Left colon (tissue), 2 donors: ENCODE data around the gene GMPPA. TPM values are rescaled to one million over a fixed set of nuclear protein-coding genes. Genes with fewer than 3 reads are reported as not detected.

Experiments used
- ATAC-seq: fragments of 200-7000 bp; cut with Tn5 transposase; one replicate; pipeline ENCODE4 v1.9.1; 2020; ENCODE audit warnings: mild to moderate bottlenecking, moderate library complexity
- DNase-seq, 2 donors: peaks; one replicate each; pipeline ENCODE4 v3.0.0-alpha.2; 2020
- intact Hi-C, 2 donors: fragments of 100-400 bp; cut with DNase I in 1 of 2; cut with micrococcal nuclease in 1 of 2; formaldehyde crosslinking; loops; one replicate each; pipeline versions ENCODE4 v1.11.2 to v1.14.0; 2022; cut with DNase I, micrococcal nuclease
- total RNA-seq, 2 donors: library from RNA; stranded (reverse); fragmentation: NEBNext Ultra II Directional; extraction: Animal tissue kit (Norgen Biotek cat#: 25700); gene quantifications; one replicate each; pipeline ENCODE4 v1.2.1, GENCODE V29; 2021
- donor health status: DM: no; HTN: no; CAD: no.
- donor health status: DM: yes; HTN: yes; CAD: no.

The GMPPA gene
- total RNA-seq, 2 donors from 2014 or later, result 44.8 to 56.1 TPM

- ATAC-seq (no peak), DNase-seq (no peak)
- intact Hi-C loops, result no loop called here
Observed at GRCh38 chr2:219465659-219466561, 32.8 kb upstream of the GMPPA start.

GRCh38 chr2:219466816-219467735 is 31.6 kb upstream of the GMPPA start:
- intact Hi-C loops, result no loop called here
- ATAC-seq, result no peak
- DNase-seq, result no peak

- DNase-seq, result no peak
- no peak for ATAC-seq
- intact Hi-C loops, result no loop called here
Observed at GRCh38 chr2:219467736-219468075, 31.0 kb upstream of the GMPPA start.

- DNase-seq, result no peak
- no peak for ATAC-seq
- intact Hi-C loops, result no loop called here
Observed at GRCh38 chr2:219468410-219469185, 30.1 kb upstream of the GMPPA start.

GRCh38 chr2:219469186-219469724 is 29.4 kb upstream of the GMPPA start:
- intact Hi-C loops, result no loop called here
- no peak for ATAC-seq
- DNase-seq, result no peak

GRCh38 chr2:219470429-219470828 is 28.3 kb upstream of the GMPPA start:
- DNase-seq (no peak), ATAC-seq (no peak)
- intact Hi-C loops, result loop anchor here (10.0 kb wide), 1 partner anchor 54 kb away; no protein-coding TSS in a partner anchor

GRCh38 chr2:219471476-219472371 is 27.0 kb upstream of the GMPPA start:
- no peak for ATAC-seq
- no peak for DNase-seq
- intact Hi-C loops, result loop anchor here (10.0 kb wide), 1 partner anchor 53 kb away; no protein-coding TSS in a partner anchor

GRCh38 chr2:219472629-219473187 is 26.0 kb upstream of the GMPPA start:
- ATAC-seq (no peak), DNase-seq (no peak)
- intact Hi-C loops, result loop anchor here (10.0 kb wide), 1 partner anchor 52 kb away; no protein-coding TSS in a partner anchor

- DNase-seq (no peak), ATAC-seq (no peak)
- intact Hi-C loops, result loop anchor here (10.0 kb wide), 1 partner anchor 51 kb away; no protein-coding TSS in a partner anchor
Observed at GRCh38 chr2:219473511-219473910, 25.2 kb upstream of the GMPPA start.

GRCh38 chr2:219474285-219475060 is 24.2 kb upstream of the GMPPA start:
- intact Hi-C loops, result loop anchor here (10.0 kb wide), 1 partner anchor 50 kb away; no protein-coding TSS in a partner anchor
- DNase-seq (no peak), ATAC-seq (no peak)

- ATAC-seq, result no peak
- intact Hi-C loops, result loop anchor here (10.0 kb wide), 1 partner anchor 50 kb away; no protein-coding TSS in a partner anchor
- DNase-seq, result no peak
Observed at GRCh38 chr2:219475278-219475677, 23.4 kb upstream of the GMPPA start.

GRCh38 chr2:219475697-219476651 is 22.7 kb upstream of the GMPPA start:
- intact Hi-C loops, result loop anchor here (10.0 kb wide), 1 partner anchor 49 kb away; no protein-coding TSS in a partner anchor
- DNase-seq (peak in 1 of 2 donors; percentile 82), ATAC-seq (peak; percentile 94)

GRCh38 chr2:219476652-219477151 is 22.0 kb upstream of the GMPPA start:
- intact Hi-C loops, result loop anchor here (10.0 kb wide), 1 partner anchor 48 kb away; no protein-coding TSS in a partner anchor

GRCh38 chr2:219477179-219477578 is 21.5 kb upstream of the GMPPA start:
- ATAC-seq, result no peak
- intact Hi-C loops, result loop anchor here (10.0 kb wide), 1 partner anchor 48 kb away; no protein-coding TSS in a partner anchor
- DNase-seq, result no peak

More at GRCh38 chr2:219476652-219477151, 22.0 kb upstream of the GMPPA start:
- ATAC-seq, result peak; percentile 12
- no peak for DNase-seq

- intact Hi-C loops, result loop anchor here (10.0 kb wide), 1 partner anchor 47 kb away; no protein-coding TSS in a partner anchor
- no peak for ATAC-seq
- DNase-seq, result no peak
Observed at GRCh38 chr2:219477815-219478214, 20.9 kb upstream of the GMPPA start.
